HCT116 (cell line): Measurements from ENCODE around the gene ADORA1. TPM values are rescaled to one million over a fixed set of nuclear protein-coding genes. Genes with fewer than 3 reads are reported as not detected.
A peak's percentile ranks its signal among the peaks of the same experiment; 100 is the strongest.

Source experiments
- ATAC-seq: fragments of 200-7000 bp; cut with Tn5 transposase; 2 replicates; pipeline ENCODE4 v1.9.1; 2020; ENCODE audit warnings: mild to moderate bottlenecking, moderate library complexity
- BruUV-seq: library from RNA; stranded (reverse); fragments of 400-500 nt; replicated peaks from 2 replicates; lab custom pipeline; 2021; lab: Mats Ljungman, UMichigan
- CTCF ChIA-PET: fragments of 300-600 bp; sonication (Branson Sonifier 250); formaldehyde crosslinking; loops from one replicate; lab custom pipeline; 2021; ENCODE audit warnings: antibody characterized with exemption; lab: Charles Lee
- POLR2A ChIA-PET: fragments of 300-600, 350-600 bp; sonication (Branson Sonifier 250); formaldehyde crosslinking; loops from one replicate; lab custom pipeline; 2021; ENCODE audit warnings: antibody characterized with exemption; lab: Charles Lee
- RAD21 ChIA-PET, 2 experiments: fragments of 300-600 bp; sonication (Branson Sonifier 250); formaldehyde crosslinking; loops; one replicate each; lab custom pipeline; 2023; ENCODE audit warnings: low total read pairs in 2 of 2; ENCODE audit not compliant: uncharacterized antibody in 2 of 2, unreplicated experiment in 2 of 2, low non-redundant PET in 1 of 2; lab: Charles Lee
- DNase-seq: peaks from one replicate; pipeline ENCODE4 v3.0.0-alpha.2; 2010; ENCODE audit warnings: low read depth, low spot score
- H2AFZ ChIP-seq: fragments of 200-600 bp; shearing (Covaris generic), sonication (generic); 2 replicates; pipeline ENCODE4 v1.6.1; 2017; ENCODE audit warnings: low read depth, mixed run types, mixed read lengths, antibody characterized with exemption, low read length; ENCODE audit not compliant: poor library complexity, severe bottlenecking
- H3K27ac ChIP-seq: 2 replicates; pipeline ENCODE4 v1.5.1; 2012; ENCODE audit warnings: low read depth, low read length
- H3K27me3 ChIP-seq: fragments of 200-600 bp; sonication (generic); 2 replicates; pipeline ENCODE4 v1.6.1; 2016; ENCODE audit warnings: mixed run types, low read length, mixed read lengths; ENCODE audit not compliant: insufficient read depth
- H3K36me3 ChIP-seq, 2 experiments: fragments of 200-500 bp in 1 of 2; fragments of 200-600 bp in 1 of 2; sonication (Bioruptor generic) in 1 of 2; sonication (generic) in 1 of 2; 2 replicates each; pipeline versions ENCODE4 v1.5.1 to v1.6.1; 2014 to 2016; ENCODE audit warnings: low read length in 2 of 2, inconsistent platforms in 1 of 2, mixed read lengths in 1 of 2, mixed run types in 1 of 2; ENCODE audit not compliant: insufficient read depth in 2 of 2, control insufficient read depth in 1 of 2
- H3K4me1 ChIP-seq, 2 experiments: fragments of 200-600 bp in 1 of 2; sonication (generic) in 1 of 2; 2 replicates each; pipeline versions ENCODE4 v1.5.1 to v1.6.1; 2012 to 2017; ENCODE audit warnings: low read length in 2 of 2, inconsistent platforms in 1 of 2, mild to moderate bottlenecking in 1 of 2, mixed read lengths in 1 of 2, mixed run types in 1 of 2, moderate library complexity in 1 of 2; ENCODE audit not compliant: insufficient read depth in 2 of 2, control insufficient read depth in 1 of 2
- H3K4me2 ChIP-seq: fragments of 200-600 bp; sonication (generic); 2 replicates; pipeline ENCODE4 v1.6.1; 2017; ENCODE audit warnings: mixed run types, low read length, mixed read lengths
- H3K4me3 ChIP-seq, 2 experiments: fragments of 200-600 bp in 1 of 2; sonication (generic) in 1 of 2; replicated peaks in 1 of 2; 2 replicates each; pipeline ENCODE4 v1.5.1; 2011 to 2016; ENCODE audit warnings: low read length in 2 of 2, control low read depth in 1 of 2, low read depth in 1 of 2, mild to moderate bottlenecking in 1 of 2, mixed read lengths in 1 of 2, mixed run types in 1 of 2
- H3K79me2 ChIP-seq: fragments of 200-600 bp; sonication (generic); 2 replicates; pipeline ENCODE4 v1.6.1; 2017; ENCODE audit warnings: mild to moderate bottlenecking, mixed run types, low read length, moderate library complexity, mixed read lengths; ENCODE audit not compliant: insufficient read depth
- H3K9ac ChIP-seq: fragments of 200-600 bp; sonication (generic); 2 replicates; pipeline ENCODE4 v1.6.1; 2016; ENCODE audit warnings: low read length, mixed read lengths
- H3K9me2 ChIP-seq: fragments of 200-600 bp; sonication (generic), shearing (Covaris generic); 2 replicates; pipeline ENCODE4 v1.6.1; 2017; ENCODE audit warnings: mixed run types, mild to moderate bottlenecking, moderate library complexity; ENCODE audit not compliant: insufficient read depth
- H3K9me3 ChIP-seq, 2 experiments: fragments of 200-500 bp in 1 of 2; fragments of 200-600 bp in 1 of 2; sonication (Bioruptor generic) in 1 of 2; sonication (generic) in 1 of 2; 2 replicates each; pipeline ENCODE4 v1.6.1; 2014 to 2017; ENCODE audit warnings: low read length in 2 of 2, mixed read lengths in 2 of 2, inconsistent platforms in 1 of 2, low read depth in 1 of 2, mild to moderate bottlenecking in 1 of 2, mixed run types in 1 of 2, moderate library complexity in 1 of 2; ENCODE audit not compliant: control insufficient read depth in 1 of 2, insufficient read depth in 1 of 2
- H4K20me1 ChIP-seq: fragments of 200-600 bp; sonication (generic), shearing (Covaris generic); 2 replicates; pipeline ENCODE4 v1.6.1; 2017; ENCODE audit warnings: mixed run types, mild to moderate bottlenecking, moderate library complexity; ENCODE audit not compliant: insufficient read depth
- CBX3 ChIP-seq: IDR thresholded peaks from 2 replicates; pipeline ENCODE4 v1.6.1; 2012; ENCODE audit warnings: low read depth
- CEBPB ChIP-seq: IDR thresholded peaks from 2 replicates; pipeline ENCODE4 v1.6.1; 2012; ENCODE audit warnings: low read depth
- EGR1 ChIP-seq: IDR thresholded peaks from 2 replicates; pipeline ENCODE4 v1.6.1; 2012; ENCODE audit warnings: low read depth
- ELF1 ChIP-seq: IDR thresholded peaks from 2 replicates; pipeline ENCODE4 v1.6.1; 2012; ENCODE audit warnings: low read depth, borderline replicate concordance
- EZH2phosphoT487 ChIP-seq: fragments of 200-600 bp; IDR thresholded peaks from 2 replicates; pipeline ENCODE4 v1.6.1; 2018; ENCODE audit warnings: antibody characterized with exemption, borderline replicate concordance
- SIN3A ChIP-seq: IDR thresholded peaks from 2 replicates; pipeline ENCODE4 v1.6.1; 2012; ENCODE audit warnings: low read depth
- SRF ChIP-seq: IDR thresholded peaks from 2 replicates; pipeline ENCODE4 v1.6.1; 2012; ENCODE audit warnings: low read depth
- ZBTB33 ChIP-seq: IDR thresholded peaks from 2 replicates; pipeline ENCODE4 v1.6.1; 2011; ENCODE audit warnings: mild to moderate bottlenecking, low read length, moderate library complexity; ENCODE audit not compliant: insufficient replicate concordance; ENCODE audit errors: extremely low read depth
- ZFX ChIP-seq: fragments of 450-650 bp; IDR thresholded peaks from 2 replicates; pipeline ENCODE4 v1.6.1; 2017
- ZNF274 ChIP-seq: fragments of 200-500 bp; sonication (Bioruptor generic); IDR thresholded peaks from 2 replicates; pipeline ENCODE4 v1.6.1; 2014; ENCODE audit warnings: mild to moderate bottlenecking, low read depth, low read length, inconsistent platforms
- intact Hi-C: fragments of 100-400 bp; cut with micrococcal nuclease; formaldehyde crosslinking; loops from 2 replicates; pipeline ENCODE4 v1.10.0; 2022
- total RNA-seq: library from RNA; stranded (reverse); gene quantifications from one replicate; pipeline ENCODE4 v1.2.1, GENCODE V29; 2021; ENCODE audit not compliant: unreplicated experiment
- TF ChIP-seq, protein P1 (sequence below), 3 experiments: fragments of 200-600 bp in 1 of 3; sonication (generic) in 1 of 3; IDR thresholded peaks in 2 of 3; conservative IDR thresholded peaks in 1 of 3; 2 replicates each; pipeline ENCODE4 v1.5.1; 2012 to 2017; ENCODE audit warnings: low read depth in 2 of 3, low read length in 2 of 3, antibody characterized with exemption in 1 of 3, borderline replicate concordance in 1 of 3, control low read depth in 1 of 3, mild to moderate bottlenecking in 1 of 3, mixed read lengths in 1 of 3, mixed run types in 1 of 3, moderate library complexity in 1 of 3; ENCODE audit not compliant: insufficient read depth in 1 of 3
- TF ChIP-seq, protein P2 (sequence below): IDR thresholded peaks from 2 replicates; pipeline ENCODE4 v1.6.1; 2012
- TF ChIP-seq, protein P3 (sequence below): IDR thresholded peaks from 2 replicates; pipeline ENCODE4 v1.6.1; 2012

The ADORA1 gene
- total RNA-seq, 1 experiment from 2014 or later = 2.8 TPM

GRCh38 chr1:203148127-203148526 is 20.6 kb downstream of the ADORA1 start:
- no peaks in the 10 kb centered on the region for H4K20me1 ChIP-seq
- H3K27me3 ChIP-seq = no peaks in the 10 kb centered on the region
- no peaks in the 10 kb centered on the region for H3K36me3 ChIP-seq
- no peaks in the 10 kb centered on the region for H3K9me2 ChIP-seq
- no peak overlapping the region for H3K4me3 ChIP-seq
- H3K4me1 ChIP-seq = peaks cover 3 to 21% of the 10 kb centered on the region in 2 experiments; a peak in 3 of 4 replicates
- H3K4me2 ChIP-seq = no peak overlapping the region
- CTCF ChIA-PET = interaction anchor here (0.7 to 2.9 kb wide), 7 partner anchors 14 to 30 kb away, joined by 3 to 20 read pairs (median 5); partner anchors contain the start of gene ADORA1
- RAD21 ChIA-PET = no interaction called here
- peak; percentile 16 for DNase-seq
- H3K27ac ChIP-seq = no peak overlapping the region
- H3K79me2 ChIP-seq = no peaks in the 10 kb centered on the region
- H3K9ac ChIP-seq = no peak overlapping the region
- no peak overlapping the region for H2AFZ ChIP-seq
- POLR2A ChIA-PET = no interaction called here
- intact Hi-C loops = no loop called here
- no peaks in the 10 kb centered on the region for H3K9me3 ChIP-seq
- no TSS peak for BruUV-seq
- peak; percentile 67 for ATAC-seq
- TF ChIP-seq, protein P1, sequence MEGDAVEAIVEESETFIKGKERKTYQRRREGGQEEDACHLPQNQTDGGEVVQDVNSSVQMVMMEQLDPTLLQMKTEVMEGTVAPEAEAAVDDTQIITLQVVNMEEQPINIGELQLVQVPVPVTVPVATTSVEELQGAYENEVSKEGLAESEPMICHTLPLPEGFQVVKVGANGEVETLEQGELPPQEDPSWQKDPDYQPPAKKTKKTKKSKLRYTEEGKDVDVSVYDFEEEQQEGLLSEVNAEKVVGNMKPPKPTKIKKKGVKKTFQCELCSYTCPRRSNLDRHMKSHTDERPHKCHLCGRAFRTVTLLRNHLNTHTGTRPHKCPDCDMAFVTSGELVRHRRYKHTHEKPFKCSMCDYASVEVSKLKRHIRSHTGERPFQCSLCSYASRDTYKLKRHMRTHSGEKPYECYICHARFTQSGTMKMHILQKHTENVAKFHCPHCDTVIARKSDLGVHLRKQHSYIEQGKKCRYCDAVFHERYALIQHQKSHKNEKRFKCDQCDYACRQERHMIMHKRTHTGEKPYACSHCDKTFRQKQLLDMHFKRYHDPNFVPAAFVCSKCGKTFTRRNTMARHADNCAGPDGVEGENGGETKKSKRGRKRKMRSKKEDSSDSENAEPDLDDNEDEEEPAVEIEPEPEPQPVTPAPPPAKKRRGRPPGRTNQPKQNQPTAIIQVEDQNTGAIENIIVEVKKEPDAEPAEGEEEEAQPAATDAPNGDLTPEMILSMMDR (IDR thresholded peaks at IDR 0.05 in 2 of 3, conservative IDR thresholded peaks at IDR 0.05 in 1 of 3; ENCODE audit: borderline replicate concordance in 1 of 3, insufficient read depth in 1 of 3, low read depth in 2 of 3, low read length in 2 of 3) = peak in 2 of 3 experiments; percentile 65 to 68; a peak in 4 of 6 replicates
- TF ChIP-seq CBX3 = no peak

- no peak for DNase-seq
- POLR2A ChIA-PET = no interaction called here
- Histone ChIP-seq H3K79me2 (no peaks in the 10 kb centered on the region), H3K4me1 (peaks cover 3 to 25% of the 10 kb centered on the region in 2 experiments; a peak in 3 of 4 replicates), H2AFZ (no peak overlapping the region), H3K9me3 (no peaks in the 10 kb centered on the region), H3K9me2 (no peaks in the 10 kb centered on the region), H4K20me1 (no peaks in the 10 kb centered on the region), H3K36me3 (no peaks in the 10 kb centered on the region), H3K4me3 (no peak overlapping the region), H3K27me3 (no peaks in the 10 kb centered on the region), H3K27ac (no peak overlapping the region), H3K4me2 (no peak overlapping the region), H3K9ac (no peak overlapping the region)
- BruUV-seq = no TSS peak
- CTCF ChIA-PET = interaction anchor here (1.0 to 2.9 kb wide), 6 partner anchors 14 to 23 kb away, joined by 3 to 20 read pairs (median 6); partner anchors contain the start of gene ADORA1
- ATAC-seq = no peak
- RAD21 ChIA-PET = no interaction called here
- intact Hi-C loops = no loop called here
- no peak for TF ChIP-seq SIN3A
- TF ChIP-seq ZFX = no peak
- no peak for TF ChIP-seq ZBTB33
- TF ChIP-seq, protein P2, sequence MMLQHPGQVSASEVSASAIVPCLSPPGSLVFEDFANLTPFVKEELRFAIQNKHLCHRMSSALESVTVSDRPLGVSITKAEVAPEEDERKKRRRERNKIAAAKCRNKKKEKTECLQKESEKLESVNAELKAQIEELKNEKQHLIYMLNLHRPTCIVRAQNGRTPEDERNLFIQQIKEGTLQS = no peak
- TF ChIP-seq CBX3 = no peak
- no peak for TF ChIP-seq EGR1
- TF ChIP-seq CEBPB = no peak
- TF ChIP-seq, protein P3, sequence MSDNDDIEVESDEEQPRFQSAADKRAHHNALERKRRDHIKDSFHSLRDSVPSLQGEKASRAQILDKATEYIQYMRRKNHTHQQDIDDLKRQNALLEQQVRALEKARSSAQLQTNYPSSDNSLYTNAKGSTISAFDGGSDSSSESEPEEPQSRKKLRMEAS = no peak
- no peak for TF ChIP-seq SRF
- TF ChIP-seq ZNF274 = no peak
- no peak for TF ChIP-seq ELF1
- TF ChIP-seq EZH2phosphoT487 = no peak
These were observed 21.1 kb downstream of the ADORA1 start for GRCh38 chr1:203148579-203148978.
